Measurements from ENCODE around the gene CLCC1. TPM values are rescaled to one million over a fixed set of nuclear protein-coding genes. Genes with fewer than 3 reads are reported as not detected.
"Not testable (repeated sequence)": the region's sequence is repeated elsewhere in the genome, so short reads cannot be mapped to it uniquely, and the experiment has no call there.

The CLCC1 gene
- 10 to 100 TPM; 33.5 to 57.5 (median 45.1) TPM for polyA plus RNA-seq (ENCODE audit: insufficient read depth in 1 of 5, insufficient read length in 5 of 5, low replicate concordance in 1 of 5)
- long read RNA-seq, donor 1, full-length matches to known transcripts, result 3 of 37 reads
- long read RNA-seq, donor 1, partial matches to known transcripts, result 34 of 37 reads
- long read RNA-seq, donor 1, other reads (novel, unspliced or antisense), result 0 of 37 reads
- long read RNA-seq, donor 2, full-length matches to known transcripts, result 2 of 8 reads
- long read RNA-seq, donor 2, partial matches to known transcripts, result 6 of 8 reads
- long read RNA-seq, donor 2, other reads (novel, unspliced or antisense), result 0 of 8 reads
- long read RNA-seq, donor 3, full-length matches to known transcripts, result 1 of 6 reads
- long read RNA-seq, donor 3, partial matches to known transcripts, result 5 of 6 reads
- long read RNA-seq, donor 3, other reads (novel, unspliced or antisense), result 0 of 6 reads
- long read RNA-seq, donor 4, partial matches to known transcripts, result 6 of 6 reads
- long read RNA-seq, donor 4, other reads (novel, unspliced or antisense), result 0 of 6 reads
- long read RNA-seq, donor 5, partial matches to known transcripts, result 13 of 14 reads
- long read RNA-seq, donor 5, other reads (novel, unspliced or antisense), result 0 of 14 reads
- long read RNA-seq, donor 6, full-length matches to known transcripts, result 3 of 3 reads
- long read RNA-seq, donor 6, partial matches to known transcripts, result 0 of 3 reads
- long read RNA-seq, donor 6, other reads (novel, unspliced or antisense), result 0 of 3 reads
- long read RNA-seq, donor 7, full-length matches to known transcripts, result 3 of 10 reads
- long read RNA-seq, donor 7, partial matches to known transcripts, result 7 of 10 reads
- long read RNA-seq, donor 7, other reads (novel, unspliced or antisense), result 0 of 10 reads
- long read RNA-seq, donor 8, full-length matches to known transcripts, result 1 of 6 reads
- long read RNA-seq, donor 8, partial matches to known transcripts, result 5 of 6 reads
- long read RNA-seq, donor 8, other reads (novel, unspliced or antisense), result 0 of 6 reads

DNA sequence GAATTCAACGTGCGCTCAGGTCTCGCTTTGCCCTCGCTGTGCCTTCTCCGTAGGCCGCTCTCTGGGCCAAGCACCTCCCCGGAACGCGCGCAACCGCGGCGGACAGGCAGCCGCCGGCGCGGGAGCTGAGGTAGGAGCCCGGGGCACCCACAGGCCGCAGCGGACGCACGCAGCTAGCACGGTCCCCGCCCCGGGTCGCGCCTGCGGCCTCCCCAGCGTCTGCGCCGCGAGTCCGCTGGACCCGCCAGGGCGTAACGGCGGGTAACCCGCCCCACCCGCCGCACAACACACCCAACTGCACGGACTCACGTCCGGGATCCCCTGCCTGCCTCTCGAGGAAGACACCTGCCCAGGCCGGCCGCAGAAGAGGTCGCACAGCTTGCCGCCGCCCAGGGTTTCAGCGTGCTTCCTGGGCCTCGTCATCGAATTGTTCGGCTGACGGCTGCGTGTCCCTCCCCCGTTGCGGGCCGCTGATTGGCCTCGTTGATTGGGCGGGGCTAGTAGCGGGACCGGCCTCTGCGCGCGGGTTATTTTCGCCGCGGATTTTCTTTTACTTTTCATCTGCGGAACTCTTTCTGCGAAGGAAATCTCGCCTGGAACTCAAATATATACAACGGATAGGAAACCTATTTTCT is at the start of gene CLCC1:
Gene CLCC1, minus strand, starts transcription at position 433 of the 635 bp plus-strand sequence. CDS start 13,047 bp downstream, outside the sequence.
- DNase-seq, result peak; percentile 88 to 94

GRCh38 chr1:109011335-109011734 is 48.1 kb upstream of the CLCC1 start:
- DNase-seq, result no peak

- not testable (repeated sequence) for DNase-seq
Measured at GRCh38 chr1:108996622-108997021, 33.3 kb upstream of the CLCC1 start.

DNA sequence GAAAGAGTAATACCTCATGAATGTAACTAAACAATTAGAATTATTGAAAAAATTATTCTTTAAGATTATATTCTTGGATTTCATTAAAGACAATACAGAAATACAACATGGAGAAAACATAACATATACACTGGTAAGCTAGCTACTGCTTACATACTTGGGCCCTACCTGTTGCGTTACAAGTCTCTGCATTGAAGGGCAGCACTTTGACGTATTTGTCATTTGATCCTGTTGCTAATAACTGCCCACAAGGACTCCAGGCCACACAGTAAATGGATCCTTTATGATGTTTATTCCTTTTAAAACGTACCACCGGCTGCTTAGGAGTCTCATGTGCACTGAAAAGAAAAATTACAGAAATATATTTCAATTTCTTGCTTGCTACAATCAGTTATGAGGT is 19.8 kb upstream of the CLCC1 start:
- DNase-seq, result no peak

DNA sequence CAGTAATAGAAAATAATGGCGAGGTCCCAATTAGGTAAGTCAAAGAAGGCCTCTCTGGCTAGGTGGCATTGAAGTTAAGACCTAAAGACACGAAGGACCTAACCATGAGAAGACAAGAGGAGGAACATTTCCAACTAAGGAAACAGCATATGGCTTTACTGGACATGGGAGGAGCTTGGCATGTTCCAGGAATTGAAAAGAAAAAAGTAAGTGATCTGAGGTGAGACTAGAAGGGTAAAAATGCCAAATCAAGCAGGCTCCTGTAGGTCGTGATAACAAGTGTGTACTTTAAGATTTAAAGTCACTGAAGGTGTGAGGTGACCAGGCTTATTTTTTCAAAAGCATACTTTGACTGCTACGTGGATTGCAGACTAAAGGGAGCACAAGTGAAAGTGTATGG is 13.4 kb upstream of the CLCC1 start:
- DNase-seq, result no peak

DNA sequence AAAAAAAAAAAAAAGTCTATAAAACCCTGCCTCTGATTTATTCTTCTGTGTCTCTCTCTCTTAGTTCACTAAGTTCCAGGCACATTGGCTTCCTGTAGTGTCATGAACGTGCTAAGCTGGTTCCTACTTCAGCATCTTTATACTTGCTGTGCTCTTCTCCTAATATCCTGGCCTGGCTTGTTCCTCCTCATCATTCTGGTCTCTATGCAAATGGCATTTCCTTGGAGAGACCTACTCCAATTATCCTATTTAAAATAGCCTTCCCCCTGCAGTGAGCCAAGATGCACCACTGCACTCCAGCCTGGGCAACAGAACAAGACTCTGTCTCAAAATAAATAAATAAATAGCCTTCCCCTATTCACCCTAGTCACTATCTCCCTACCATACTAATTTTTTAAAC is 9.7 kb upstream of the CLCC1 start:
- DNase-seq, result no peak

DNA sequence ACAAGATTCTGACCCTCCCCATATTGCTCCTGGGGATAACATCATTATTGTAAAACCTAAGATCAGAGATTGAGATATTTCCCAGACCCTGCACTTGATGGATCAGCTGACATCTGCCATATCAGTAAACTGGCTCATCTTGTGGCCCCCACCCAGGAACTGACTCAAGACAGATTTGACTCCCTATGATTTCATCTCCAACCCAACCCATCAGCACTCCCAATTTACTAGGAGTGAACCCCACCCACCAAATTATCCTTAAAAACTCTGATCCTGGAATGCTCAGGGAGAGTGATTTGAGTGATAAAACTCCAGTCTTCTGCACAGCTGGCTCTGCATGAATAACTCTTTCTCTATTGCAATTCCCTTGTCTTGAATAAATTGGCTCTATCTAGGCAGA is 6.1 kb upstream of the CLCC1 start:
- DNase-seq, result no peak

DNA sequence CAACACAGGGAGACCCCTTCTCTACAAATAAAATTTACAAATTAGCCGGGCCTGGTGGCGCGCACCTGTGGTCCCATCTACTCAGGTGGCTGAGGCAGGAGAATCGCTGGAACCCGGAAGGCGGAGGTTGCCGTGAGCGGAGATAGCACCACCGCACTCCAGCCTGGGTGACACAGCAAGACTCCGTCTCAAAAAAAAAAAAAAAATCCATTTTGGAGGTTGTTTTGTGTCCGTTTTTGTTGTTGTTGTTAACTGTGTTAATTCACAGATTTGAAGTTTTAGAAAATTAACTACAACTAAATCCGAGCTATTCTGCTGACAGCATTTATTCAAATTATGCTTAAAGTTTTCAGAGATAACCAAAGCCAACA is 618 bp downstream of the CLCC1 start:
- DNase-seq, result no peak

DNA sequence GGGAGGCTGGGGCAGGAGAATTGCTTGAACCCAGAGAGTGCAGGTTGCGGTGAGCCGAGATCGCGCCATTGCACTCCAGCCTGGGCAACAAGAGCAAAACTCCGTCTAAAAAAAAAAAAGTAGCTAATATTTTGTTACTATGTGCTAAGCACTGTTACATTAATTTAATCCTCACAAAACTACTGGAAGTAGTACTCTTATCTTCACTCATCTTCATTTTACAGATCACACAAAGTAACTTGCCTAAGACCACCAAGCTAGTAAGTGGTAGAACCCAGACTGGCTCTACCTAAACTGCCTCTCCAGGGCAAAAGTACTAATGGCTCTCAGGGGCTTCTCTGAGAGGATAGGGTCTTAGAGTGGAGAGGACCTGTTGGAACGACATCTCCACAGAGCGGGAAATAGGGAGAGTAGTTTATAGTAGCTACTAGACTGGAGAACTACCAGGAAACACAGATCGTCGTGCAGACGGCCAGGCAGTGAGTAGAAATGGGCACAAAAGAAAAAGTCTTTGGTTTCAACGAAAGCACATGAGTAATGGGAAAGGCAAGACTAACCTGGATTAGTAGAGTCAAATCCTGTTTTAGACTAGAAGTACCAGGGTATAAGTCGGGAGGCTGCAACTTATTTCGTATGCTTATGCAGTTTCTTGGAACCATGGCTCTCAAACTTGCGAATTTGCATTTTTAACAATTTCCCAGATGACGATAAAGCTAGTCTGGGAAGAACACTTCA is 1.4 kb downstream of the CLCC1 start:
- DNase-seq, result no peak

- no peak for DNase-seq
Measured at GRCh38 chr1:108961198-108961597, 2.1 kb downstream of the CLCC1 start.

DNA sequence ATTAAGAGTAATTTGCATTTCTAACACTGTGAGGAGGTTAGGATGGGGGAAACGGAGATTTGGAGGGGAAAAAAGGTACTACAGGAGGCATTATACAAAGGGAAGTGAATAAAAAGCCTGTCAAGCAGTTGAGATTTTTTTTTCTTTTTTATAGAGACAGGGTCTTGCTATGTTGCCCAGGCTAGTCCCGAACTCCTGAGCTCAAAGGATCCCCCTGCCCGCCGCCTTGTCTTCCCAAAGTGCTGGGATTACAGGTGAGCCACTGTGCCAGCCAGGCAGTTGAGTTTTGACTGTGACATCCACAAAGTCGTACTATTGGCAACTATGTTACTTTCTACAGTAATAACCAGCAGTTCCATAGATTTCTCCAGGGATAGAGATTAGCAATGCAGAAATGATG is 2.6 kb downstream of the CLCC1 start:
- no peak for DNase-seq

- no peak for DNase-seq
Measured at GRCh38 chr1:108957888-108958287, 5.4 kb downstream of the CLCC1 start.

- no peak for DNase-seq
Measured at GRCh38 chr1:108955881-108956280, 7.4 kb downstream of the CLCC1 start.

DNA sequence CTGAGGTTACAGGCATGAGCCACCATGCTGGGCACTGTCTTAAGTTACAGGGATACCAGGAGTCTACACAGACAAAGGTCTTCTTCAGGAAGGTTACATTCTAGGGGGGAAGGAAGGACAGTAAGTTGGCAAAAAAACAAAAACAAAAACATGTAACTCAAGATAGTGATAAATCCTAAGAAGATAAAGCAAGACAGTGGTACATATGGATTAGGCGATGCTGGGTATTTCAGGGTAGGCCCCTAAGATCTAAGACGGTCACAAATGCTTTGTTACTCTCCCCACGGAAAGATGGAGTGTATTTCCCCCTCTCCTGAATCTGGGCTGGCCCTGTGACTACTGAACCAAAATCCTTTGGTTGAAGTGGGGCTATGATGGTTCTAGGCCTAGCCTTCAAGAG is 8.2 kb downstream of the CLCC1 start:
- DNase-seq, result no peak

GRCh38 chr1:108953452-108953851 is 9.8 kb downstream of the CLCC1 start:
- no peak for DNase-seq

GRCh38 chr1:108951242-108951641 is 12.0 kb downstream of the CLCC1 start:
- DNase-seq, result no peak

DNA sequence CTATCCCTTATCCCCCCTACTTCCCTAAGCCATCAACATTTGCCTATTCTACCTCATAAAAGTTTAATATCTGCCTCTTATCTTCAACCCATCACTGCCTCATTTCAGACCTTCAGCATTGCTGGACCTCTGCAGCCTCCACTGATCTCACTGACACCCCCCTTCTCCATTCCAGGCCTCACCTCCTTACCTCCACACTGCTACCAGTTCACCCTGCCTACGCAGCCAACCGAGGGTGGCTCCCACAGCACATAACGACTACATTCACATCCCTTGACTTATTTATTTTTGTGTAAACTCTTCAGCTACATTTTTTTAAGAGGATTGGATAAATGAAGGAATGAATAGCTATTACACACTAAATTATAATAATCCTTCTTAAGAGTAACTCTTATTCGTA is 14.2 kb downstream of the CLCC1 start:
- no peak for DNase-seq

DNA sequence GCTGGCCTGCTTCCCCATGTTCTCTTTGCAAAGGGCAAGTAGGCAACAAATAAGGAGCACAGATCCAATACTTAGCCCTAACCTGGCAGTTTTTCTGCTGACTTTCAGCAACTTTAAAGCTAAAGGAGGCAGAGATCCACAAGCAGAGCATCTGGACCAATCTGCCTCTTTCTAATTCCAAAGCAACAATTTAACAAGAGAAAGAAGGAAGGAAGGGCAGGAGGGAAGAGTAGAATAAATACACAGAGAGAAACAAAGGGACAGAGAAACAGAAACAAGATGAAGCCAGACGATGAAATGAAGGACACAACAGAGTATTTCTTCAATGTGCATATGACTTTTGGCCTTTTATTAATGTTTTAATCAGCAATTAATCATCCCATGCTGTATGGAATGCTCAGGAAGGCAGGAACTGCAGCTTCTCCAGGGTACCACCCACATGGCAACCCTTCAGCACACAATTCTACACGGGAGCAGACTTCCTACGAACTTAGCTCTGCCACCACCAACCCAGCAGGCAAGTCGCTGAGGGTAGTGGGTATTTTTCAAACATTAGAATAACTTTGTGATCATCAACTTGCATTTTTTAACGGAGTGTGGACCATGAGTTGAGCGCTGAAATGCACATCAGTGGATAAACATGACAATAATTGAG is 15.3 kb downstream of the CLCC1 start:
- no peak for DNase-seq

DNA sequence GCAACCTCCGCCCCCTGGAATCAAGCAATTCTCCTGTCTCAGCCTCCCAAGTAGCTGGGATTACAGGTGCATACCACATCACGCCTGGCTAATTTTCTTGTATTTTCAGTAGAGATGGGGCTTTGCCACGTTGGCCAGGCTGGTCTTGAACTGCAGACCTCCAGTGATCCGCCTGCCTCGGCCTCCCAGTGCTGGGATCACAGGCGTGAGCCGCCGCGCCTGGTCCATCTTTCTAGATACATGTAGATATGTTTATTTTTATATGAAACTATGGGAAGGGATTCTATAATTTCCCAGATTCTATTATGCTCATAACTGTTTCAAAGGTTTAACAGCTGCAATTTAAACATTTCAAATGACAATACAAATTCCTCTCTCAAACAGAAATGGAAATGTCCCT is 27.1 kb downstream of the CLCC1 start:
- no peak for DNase-seq

DNA sequence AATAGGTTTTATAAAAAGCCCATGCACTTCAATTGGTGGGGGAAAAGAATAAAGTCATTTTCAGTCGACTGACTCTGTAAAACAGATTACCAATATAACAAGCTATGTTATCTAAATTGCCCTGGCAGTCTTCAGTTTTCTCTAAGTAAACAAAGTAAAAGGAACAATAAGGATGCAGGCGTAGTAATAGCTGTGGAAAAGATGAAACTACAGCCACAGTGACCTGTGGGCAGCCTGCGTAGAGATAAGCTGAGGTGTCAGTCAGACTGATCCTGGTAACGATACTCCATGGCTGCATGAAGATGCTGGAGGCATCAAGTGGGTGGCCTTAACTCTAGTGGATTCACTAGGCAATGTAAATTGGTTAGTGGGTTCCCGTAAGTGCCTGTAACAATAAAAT is 29.3 kb downstream of the CLCC1 start:
- DNase-seq, result no peak

GRCh38 chr1:108927565-108927964 is 35.7 kb downstream of the CLCC1 start:
- DNase-seq, result not testable (repeated sequence)
